HFFc6 (cell line): Measurements from ENCODE around the gene NOL7. TPM values are rescaled to one million over a fixed set of nuclear protein-coding genes. Genes with fewer than 3 reads are reported as not detected.

Experiments used
- DNase-seq: peaks from one replicate; pipeline ENCODE4 v3.0.0-alpha.2; 2018
- H3K27ac Mint-ChIP-seq: 2 replicates; pipeline ENCODE4 v1.8.0; 2020; ENCODE audit warnings: mild to moderate bottlenecking, mixed read lengths
- H3K27me3 Mint-ChIP-seq: 2 replicates; pipeline ENCODE4 v1.8.0; 2021; ENCODE audit warnings: mild to moderate bottlenecking, moderate library complexity, mixed read lengths; ENCODE audit not compliant: insufficient read depth
- H3K36me3 Mint-ChIP-seq: 2 replicates; pipeline ENCODE4 v1.8.0; 2021; ENCODE audit warnings: low read depth, mixed read lengths
- H3K4me1 Mint-ChIP-seq: 2 replicates; pipeline ENCODE4 v1.8.0; 2020; ENCODE audit warnings: low read depth, mixed read lengths
- H3K4me3 Mint-ChIP-seq: 2 replicates; pipeline ENCODE4 v1.8.0; 2020; ENCODE audit warnings: mild to moderate bottlenecking, moderate library complexity, mixed read lengths
- H3K9me3 Mint-ChIP-seq: 2 replicates; pipeline ENCODE4 v1.8.0; 2020; ENCODE audit warnings: mild to moderate bottlenecking, mixed read lengths
- CTCF ChIP-seq: fragments of 200-600 bp; sonication (generic); IDR thresholded peaks from 2 replicates; pipeline ENCODE4 v1.5.0; 2021; ENCODE audit warnings: antibody characterized with exemption, mild to moderate bottlenecking
- total RNA-seq, 6 experiments: library from RNA; stranded (reverse); fragmentation: NEBNext Ultra II Directional; extraction: Animal tissue kit (Norgen Biotek cat#: 25700); gene quantifications; 2 replicates in 1 of 6; 3 replicates in 5 of 6; pipeline ENCODE4 v1.2.3, GENCODE V29; 2021

NOL7 gene
- total RNA-seq, 6 experiments from 2014 or later, result 68.4 to 89.6 (median 84.8) TPM

GRCh38 chr6:13662651-13663334 lies 47.7 kb downstream of the NOL7 start:
- DNase-seq, result no peak
- Mint-ChIP-seq H3K4me1 (peaks cover 65% of the 10 kb centered on the region), H3K4me3 (no peak overlapping the region), H3K27ac (no peak overlapping the region), H3K27me3 (no peaks in the 10 kb centered on the region), H3K36me3 (no peaks in the 10 kb centered on the region), H3K9me3 (no peaks in the 10 kb centered on the region)
- no peak for TF ChIP-seq CTCF

GRCh38 chr6:13663986-13664385 lies 48.9 kb downstream of the NOL7 start:
- Mint-ChIP-seq H3K4me1 (peaks cover 77% of the 10 kb centered on the region), H3K36me3 (peaks cover 6% of the 10 kb centered on the region; the same call in 1 of the 2 replicates), H3K4me3 (no peak overlapping the region)

GRCh38 chr6:13664703-13665352 lies 49.7 kb downstream of the NOL7 start:
- peaks cover 14% of the 10 kb centered on the region; the same call in 1 of the 2 replicates for H3K36me3 Mint-ChIP-seq
- H3K4me3 Mint-ChIP-seq, result no peak overlapping the region
- DNase-seq, result peak; percentile 15
- peaks cover 80% of the 10 kb centered on the region for H3K4me1 Mint-ChIP-seq
- peak overlapping the region; percentile 47; the same call in 1 of the 2 replicates for H3K27ac Mint-ChIP-seq
- H3K27me3 Mint-ChIP-seq, result no peaks in the 10 kb centered on the region
- no peak for TF ChIP-seq CTCF
- H3K9me3 Mint-ChIP-seq, result no peaks in the 10 kb centered on the region; the same call in 1 of the 2 replicates

More at GRCh38 chr6:13663986-13664385, 48.9 kb downstream of the NOL7 start:
- no peak for TF ChIP-seq CTCF
- H3K9me3 Mint-ChIP-seq, result no peaks in the 10 kb centered on the region; the same call in 1 of the 2 replicates
- no peaks in the 10 kb centered on the region for H3K27me3 Mint-ChIP-seq
- no peak for DNase-seq
- H3K27ac Mint-ChIP-seq, result no peak overlapping the region

DNA sequence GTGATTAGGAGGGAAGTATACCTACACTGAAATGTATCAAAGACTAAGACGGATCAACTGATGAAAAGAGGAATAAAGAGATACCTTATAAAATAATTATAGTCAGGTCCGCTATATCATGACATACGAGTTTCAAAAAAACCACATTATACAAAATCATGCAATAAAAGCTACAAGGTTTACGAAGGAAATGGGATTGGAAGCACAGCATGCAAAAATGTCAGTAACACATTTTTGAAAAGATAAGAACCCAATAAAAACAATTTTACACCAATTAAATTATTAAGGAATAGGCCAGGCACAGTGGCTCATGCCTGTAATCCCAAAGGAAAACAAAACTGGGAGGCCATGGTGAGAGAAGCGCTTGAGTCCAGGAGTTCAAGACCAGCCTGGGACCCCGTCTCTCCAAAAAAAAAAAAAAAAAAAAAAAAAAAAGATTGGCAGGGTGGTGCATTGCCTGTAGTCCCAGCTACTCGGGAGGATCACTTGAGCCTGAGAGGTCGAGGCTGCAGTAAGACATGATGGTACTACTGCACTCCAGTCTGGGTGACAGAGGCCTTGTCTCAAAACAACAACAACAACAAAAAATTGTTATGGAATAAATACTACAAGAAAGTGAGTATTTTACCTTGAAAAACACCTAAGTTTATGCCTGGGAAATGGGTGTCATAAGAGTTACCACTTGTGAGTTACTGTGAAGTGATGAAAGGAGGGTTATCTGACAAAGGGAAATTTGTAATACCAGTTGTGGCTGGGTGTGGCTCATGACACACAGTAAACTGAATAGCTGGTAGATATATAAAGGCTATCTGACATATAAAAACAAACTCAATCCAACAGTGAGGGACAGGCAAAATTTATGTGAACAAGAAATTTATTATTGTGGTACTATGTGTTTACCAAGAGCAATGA lies 51.3 kb downstream of the NOL7 start:
- H3K27me3 Mint-ChIP-seq, result no peaks in the 10 kb centered on the region
- H3K4me3 Mint-ChIP-seq, result no peak overlapping the region
- DNase-seq, result no peak
- no peak overlapping the region for H3K27ac Mint-ChIP-seq
- no peak for TF ChIP-seq CTCF
- H3K9me3 Mint-ChIP-seq, result no peaks in the 10 kb centered on the region; the same call in 1 of the 2 replicates
- H3K4me1 Mint-ChIP-seq, result peaks cover 75% of the 10 kb centered on the region
- peaks cover 26% of the 10 kb centered on the region; the same call in 1 of the 2 replicates for H3K36me3 Mint-ChIP-seq

- TF ChIP-seq CTCF, result no peak
- Mint-ChIP-seq H3K4me1 (peaks cover 64% of the 10 kb centered on the region), H3K27me3 (no peaks in the 10 kb centered on the region), H3K27ac (no peak overlapping the region; the same call in 1 of the 2 replicates), H3K36me3 (peaks cover 26% of the 10 kb centered on the region; the same call in 1 of the 2 replicates), H3K9me3 (no peaks in the 10 kb centered on the region; the same call in 1 of the 2 replicates), H3K4me3 (no peak overlapping the region)
- no peak for DNase-seq
Measured at GRCh38 chr6:13667655-13668054, 52.5 kb downstream of the NOL7 start.
